IPS-NIHi11 (cell line): ENCODE results near the gene ZNF552.
"Not testable (repeated sequence)": the region's sequence is repeated elsewhere in the genome, so short reads cannot be mapped to it uniquely, and the experiment has no call there.

Experiments
- DNase-seq: peaks from one replicate; pipeline ENCODE4 v3.0.0; 2012; ENCODE audit warnings: mixed read lengths, low spot score

The ZNF552 gene

DNA sequence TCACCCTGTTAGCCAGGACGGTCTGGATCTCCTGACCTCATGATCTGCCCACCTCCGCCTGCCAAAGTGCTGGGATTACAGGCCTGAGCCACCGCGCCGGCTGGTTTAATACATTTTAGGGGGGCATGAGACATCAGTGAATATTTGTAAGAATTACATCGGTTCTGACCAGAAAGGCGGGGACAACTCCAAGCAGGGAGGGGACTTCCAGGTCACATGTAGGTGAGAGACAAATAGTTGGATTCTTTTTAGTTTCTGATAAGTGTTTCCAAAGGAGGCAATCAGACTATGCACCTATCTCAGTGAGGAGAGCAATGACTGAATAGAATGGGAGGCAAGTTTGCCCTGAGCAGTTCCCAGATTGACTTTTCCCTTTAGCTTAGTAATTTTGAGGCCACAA, 3.7 kb upstream of the ZNF552 start:
- no peak for DNase-seq

- no peak for DNase-seq
These were observed 3.3 kb upstream of the ZNF552 start for GRCh38 chr19:57817976-57818375.

DNA sequence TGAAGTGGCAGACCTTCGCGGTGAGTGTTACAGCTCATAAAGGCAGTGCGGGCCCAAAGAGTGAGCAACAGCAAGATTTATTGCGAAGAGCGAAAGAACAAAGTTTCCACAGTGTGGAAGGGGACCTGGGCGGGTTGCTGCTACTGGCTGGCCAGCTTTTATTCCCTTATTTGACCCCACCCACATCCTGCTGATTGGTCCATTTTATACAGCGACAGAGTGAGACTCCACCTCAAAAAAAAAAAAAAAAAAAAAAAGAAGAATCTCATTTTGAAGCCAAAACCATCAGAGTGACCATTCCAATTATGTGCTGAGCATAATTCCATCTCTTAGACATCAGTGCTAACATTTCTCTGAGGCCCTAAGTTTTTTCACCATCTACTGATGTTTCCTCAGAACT, 1.9 kb upstream of the ZNF552 start:
- no peak for DNase-seq

- no peak for DNase-seq
These were observed 748 bp upstream of the ZNF552 start for GRCh38 chr19:57815247-57816075.

DNA sequence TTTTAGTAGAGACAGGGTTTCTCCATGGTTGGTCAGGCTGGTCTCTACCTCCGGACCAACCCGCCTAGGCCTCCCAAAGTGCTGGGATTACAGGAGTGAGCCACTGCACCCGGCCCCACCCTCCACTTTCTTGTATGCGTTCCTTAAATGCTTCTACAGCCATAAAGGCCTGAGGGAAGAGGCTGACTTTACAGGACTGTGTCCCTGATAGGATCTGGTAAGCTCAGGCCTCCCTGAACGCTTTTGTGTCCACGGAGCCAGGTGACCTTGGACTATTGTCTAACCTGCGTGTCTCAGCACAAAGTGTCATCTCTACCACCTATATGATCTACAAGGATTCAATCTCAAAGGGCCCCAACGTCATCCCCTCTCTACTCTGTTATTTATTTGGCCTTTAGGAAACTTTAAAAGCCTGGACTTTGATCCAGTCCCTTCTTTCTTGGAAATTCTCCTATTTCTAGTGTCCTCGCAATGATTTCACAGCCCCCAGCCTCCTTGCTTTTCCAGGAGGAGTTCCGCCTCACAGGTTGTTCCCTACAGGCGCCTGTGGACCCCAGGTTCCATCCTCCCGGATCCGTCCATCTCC, 701 bp downstream of the ZNF552 start:
- DNase-seq, result no peak

DNA sequence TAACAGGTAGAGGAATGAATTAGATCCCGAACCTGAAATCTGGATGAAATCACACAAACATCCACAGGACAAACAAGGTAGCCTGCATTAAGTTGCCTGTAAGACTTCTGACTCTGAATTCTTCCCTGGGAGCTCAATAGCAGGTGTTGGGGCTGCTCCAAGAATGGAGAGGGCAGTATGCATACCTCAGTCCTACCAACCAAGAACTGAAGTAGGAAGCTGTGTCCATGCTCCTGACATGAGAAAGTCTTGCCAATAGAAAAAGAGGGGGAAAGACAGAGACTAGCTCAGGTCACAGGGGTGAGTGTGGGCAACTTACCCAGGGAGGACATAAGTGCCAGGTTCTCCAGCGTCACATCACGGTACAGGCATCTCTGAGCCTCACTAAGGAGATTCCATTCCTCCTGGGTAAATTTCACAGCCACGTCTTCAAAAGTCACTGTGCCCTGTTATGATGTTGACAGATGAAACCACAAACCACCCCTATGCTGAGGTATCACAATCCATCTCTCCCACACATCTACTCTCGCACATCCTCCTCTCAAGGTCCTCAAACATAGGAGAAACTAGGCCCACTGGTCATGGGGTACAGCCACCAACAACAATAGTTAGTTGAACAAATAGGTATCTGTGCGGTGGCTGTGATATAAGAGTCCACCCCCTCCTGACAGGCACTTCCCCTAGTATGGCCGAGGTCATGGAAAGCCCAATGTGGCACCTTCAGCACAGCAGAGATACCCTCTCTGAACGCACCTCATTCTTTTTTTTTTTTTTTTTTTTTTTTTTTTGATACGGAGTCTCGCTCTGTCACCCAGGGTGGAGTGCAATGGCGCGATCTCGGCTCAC, 1.5 kb downstream of the ZNF552 start:
- DNase-seq, result not testable (repeated sequence)

GRCh38 chr19:57812226-57812625, 2.5 kb downstream of the ZNF552 start:
- DNase-seq, result no peak

DNA sequence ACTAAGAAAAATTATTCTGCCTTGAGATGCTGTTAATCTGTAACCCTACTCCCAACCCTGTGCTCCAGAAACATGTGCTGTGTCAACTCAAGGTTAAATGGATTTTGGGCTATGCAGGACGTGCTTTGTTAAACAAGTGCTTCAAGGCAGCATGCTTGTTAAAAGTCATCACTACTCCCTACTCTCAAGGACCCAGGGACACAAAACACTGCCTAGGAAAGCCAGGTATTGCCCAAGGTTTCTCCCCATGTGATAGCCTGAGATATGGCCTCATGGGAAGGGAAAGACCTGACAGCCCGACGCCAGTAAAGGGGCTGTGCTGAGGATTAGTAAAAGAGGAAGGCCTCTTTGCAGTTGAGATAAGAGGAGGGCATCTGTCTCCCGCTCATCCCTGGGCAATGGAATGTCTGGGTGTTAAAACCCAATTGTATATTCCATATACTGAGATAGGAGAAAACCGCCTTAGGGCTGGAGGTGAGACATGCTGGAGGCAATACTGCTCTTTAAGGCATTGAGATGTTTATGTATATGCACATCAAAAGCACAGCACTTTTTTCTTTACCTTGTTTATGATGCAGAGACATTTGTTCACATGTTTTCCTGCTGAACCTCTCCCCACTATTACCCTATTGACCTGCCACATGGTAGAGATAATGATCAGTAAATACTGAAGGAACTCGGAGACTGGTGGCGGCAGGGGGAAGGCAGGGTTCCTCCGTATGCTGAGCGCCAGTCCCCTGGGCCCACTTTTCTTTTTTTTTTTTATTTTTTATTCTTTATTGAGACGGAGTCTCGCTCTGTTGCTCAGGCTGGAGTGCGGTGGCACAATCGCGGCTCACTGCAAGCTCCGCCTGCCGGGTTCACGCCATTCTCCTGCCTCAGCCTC, 4.1 kb downstream of the ZNF552 start:
- DNase-seq, result not testable (repeated sequence)

DNA sequence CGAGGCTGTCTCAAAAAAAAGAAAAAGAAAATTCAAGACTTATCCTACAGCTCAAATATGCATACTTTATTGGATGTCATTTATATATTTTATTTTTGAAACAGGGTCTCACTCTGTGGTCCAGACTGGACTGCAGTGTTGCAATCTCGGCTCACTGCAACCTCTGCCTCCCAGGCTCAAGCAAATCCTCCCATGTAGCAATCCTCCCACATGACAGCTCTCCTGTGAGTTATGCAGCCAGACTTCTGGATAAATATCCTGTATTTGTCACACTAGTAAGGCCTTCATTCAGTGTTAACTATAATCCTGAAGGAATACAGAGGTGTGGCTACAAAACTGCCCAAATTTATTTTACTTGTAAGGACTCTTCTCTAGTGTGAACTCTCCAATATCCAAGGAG, 7.2 kb downstream of the ZNF552 start:
- no peak for DNase-seq

DNA sequence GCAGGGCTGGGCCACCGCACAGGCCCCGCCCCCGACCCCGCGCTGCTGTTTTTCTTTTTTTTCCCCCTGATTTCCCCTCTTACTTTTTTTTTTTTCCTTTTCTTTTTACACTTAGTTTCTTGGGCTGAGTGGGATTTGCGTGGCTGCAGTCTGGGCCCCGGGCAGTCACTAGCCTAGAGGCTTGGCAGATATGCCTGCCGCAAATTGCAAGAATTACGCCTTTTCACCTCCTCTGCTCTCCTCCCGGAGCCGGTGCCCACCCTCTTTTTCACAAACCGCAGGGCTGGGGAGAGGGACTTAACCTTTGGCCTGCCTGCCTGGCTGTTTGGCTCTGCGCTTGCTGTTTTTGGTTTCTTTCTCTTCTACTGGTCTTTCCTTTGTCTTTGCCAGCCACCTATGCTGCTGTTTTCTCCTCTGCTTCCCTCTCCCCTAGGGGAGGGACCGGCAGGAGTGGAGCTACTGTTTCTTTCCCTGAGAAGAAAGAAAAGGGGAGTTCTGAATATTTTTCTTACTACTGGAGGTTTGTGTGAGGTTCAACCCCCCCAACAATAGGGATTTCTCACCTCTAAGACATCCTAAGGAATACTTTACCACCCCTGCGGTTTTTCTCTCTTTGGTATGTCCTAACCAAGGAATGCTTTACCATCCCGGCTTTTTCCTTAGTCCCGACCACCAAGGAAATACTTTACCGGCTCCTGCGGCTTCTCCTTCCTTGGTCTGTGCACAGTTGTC, 11.0 kb downstream of the ZNF552 start:
- DNase-seq, result peak; percentile 49

- DNase-seq, result no peak
These were observed 11.5 kb downstream of the ZNF552 start for GRCh38 chr19:57803265-57803593.

- DNase-seq, result no peak
These were observed 12.4 kb downstream of the ZNF552 start for GRCh38 chr19:57802269-57802668.

- DNase-seq, result no peak
These were observed 14.0 kb downstream of the ZNF552 start for GRCh38 chr19:57800696-57801095.

- not testable (repeated sequence) for DNase-seq
These were observed 18.1 kb downstream of the ZNF552 start for GRCh38 chr19:57796580-57796979.

- no peak for DNase-seq
These were observed 25.4 kb downstream of the ZNF552 start for GRCh38 chr19:57789288-57789687.

- DNase-seq, result no peak
These were observed 26.5 kb downstream of the ZNF552 start for GRCh38 chr19:57788114-57788692.

GRCh38 chr19:57786906-57787305, 27.8 kb downstream of the ZNF552 start:
- DNase-seq, result peak; percentile 17

DNA sequence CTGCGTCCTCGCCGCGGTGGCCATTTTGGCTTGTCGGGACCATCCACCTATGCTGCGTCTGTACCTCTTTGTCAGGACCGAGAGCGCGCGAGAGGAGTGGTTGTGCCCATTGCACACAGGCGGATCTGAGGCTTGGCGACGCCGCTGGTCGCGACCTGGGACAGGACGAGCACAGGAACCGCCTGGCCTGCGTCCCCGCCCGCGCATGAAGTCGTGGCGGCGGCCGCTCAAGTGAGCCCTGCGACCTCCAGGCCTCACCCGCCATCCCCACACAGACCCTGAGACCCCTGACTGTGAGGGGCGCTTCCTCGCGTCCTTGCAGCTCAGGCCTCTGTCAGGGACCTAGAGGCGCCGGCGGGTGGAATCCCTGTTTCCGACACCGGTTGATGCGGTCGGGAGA, 28.4 kb downstream of the ZNF552 start:
- peak; percentile 20 for DNase-seq

- no peak for DNase-seq
These were observed 35.4 kb downstream of the ZNF552 start for GRCh38 chr19:57779220-57779845.

DNA sequence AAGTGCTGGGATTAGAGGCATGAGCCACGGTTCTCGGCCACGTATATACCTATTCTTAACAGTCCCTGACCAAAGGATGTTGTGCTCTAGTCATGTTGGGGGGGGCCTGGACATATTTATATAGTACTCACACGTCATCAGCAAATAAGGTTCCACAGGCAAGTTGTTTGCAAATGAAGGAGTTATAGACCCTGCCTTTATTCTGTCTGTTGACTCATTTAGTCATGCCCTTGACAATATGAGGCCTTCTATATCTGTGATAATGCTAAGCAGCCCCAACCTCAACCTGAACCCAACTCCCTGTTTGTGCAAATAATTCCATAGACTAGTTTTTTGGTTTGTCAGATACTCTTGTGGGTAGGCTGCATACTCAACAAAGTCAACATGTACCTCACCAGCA, 36.4 kb downstream of the ZNF552 start:
- DNase-seq, result no peak
